RWPE1 (cell line): ENCODE measurements around the gene ORAI1.

Source experiments
- CTCF ChIA-PET: fragments of 350-600 bp; sonication (Branson Sonifier 250); formaldehyde crosslinking; extraction: SDS; loops from one replicate; lab custom pipeline; 2021; lab: Yijun Ruan, JAX
- POLR2A ChIA-PET: fragments of 400-600 bp; formaldehyde crosslinking; extraction: SDS; loops from one replicate; lab custom pipeline; 2020; ENCODE audit warnings: antibody characterized with exemption; ENCODE audit not compliant: low non-redundant PET; lab: Yijun Ruan, JAX
- DNase-seq: peaks from one replicate; pipeline ENCODE4 v3.0.0; 2012; ENCODE audit warnings: low spot score
- H3K27ac ChIP-seq: fragments of 450-650 bp; 2 replicates; pipeline ENCODE4 v1.5.1; 2017
- CTCF ChIP-seq: fragments of 450-650 bp; conservative IDR thresholded peaks from 2 replicates; pipeline ENCODE4 v1.5.1; 2017; ENCODE audit warnings: low read depth, mild to moderate bottlenecking

Gene ORAI1

GRCh38 chr12:121626087-121626852 lies at the start of gene ORAI1:
Gene ORAI1 (plus strand): TSS chr12:121626530.
- peak within 1 kb of the TSS; percentile 89 for H3K27ac ChIP-seq
- TF ChIP-seq CTCF = no peak
- ChIA-PET CTCF (interaction anchor here (0.7 to 3.3 kb wide), 4 partner anchors 10 to 168 kb away, joined by 3 to 23 read pairs (median 7); no protein-coding TSS in a partner anchor), POLR2A (interaction anchor here (0.5 kb wide), 1 partner anchor 52 kb away, joined by 3 read pairs; no protein-coding TSS in a partner anchor)
- peak; percentile 95 for DNase-seq

- peak overlapping the region; percentile 69 for H3K27ac ChIP-seq
- no peak for TF ChIP-seq CTCF
- DNase-seq = peak; percentile 55
- ChIA-PET POLR2A (no interaction called here), CTCF (interaction anchor here (0.5 to 2.1 kb wide), 3 partner anchors 10 to 72 kb away, joined by 3 to 12 read pairs (median 3); no protein-coding TSS in a partner anchor)
Measured at GRCh38 chr12:121576851-121577391, 49.4 kb upstream of the ORAI1 start.

GRCh38 chr12:121577443-121578180 lies 48.7 kb upstream of the ORAI1 start:
- POLR2A ChIA-PET = no interaction called here
- CTCF ChIA-PET = interaction anchor here (0.5 to 2.1 kb wide), 2 partner anchors 25 to 72 kb away, joined by 3 to 12 read pairs; no protein-coding TSS in a partner anchor
- no peak for DNase-seq
- peak overlapping the region; percentile 69 for H3K27ac ChIP-seq
- TF ChIP-seq CTCF = no peak

- ChIA-PET POLR2A (no interaction called here), CTCF (interaction anchor here (0.5 to 0.7 kb wide), 3 partner anchors 78 to 531 kb away, joined by 3 read pairs; no protein-coding TSS in a partner anchor)
- peak overlapping the region; percentile 69 for H3K27ac ChIP-seq
- TF ChIP-seq CTCF = no peak
- DNase-seq = no peak
Measured at GRCh38 chr12:121578230-121579189, 47.8 kb upstream of the ORAI1 start.

GRCh38 chr12:121579190-121579791 lies 47.0 kb upstream of the ORAI1 start:
- CTCF ChIA-PET = interaction anchor here (0.6 to 0.7 kb wide), 3 partner anchors 27 to 532 kb away, joined by 3 read pairs; no protein-coding TSS in a partner anchor
- H3K27ac ChIP-seq = peak overlapping the region; percentile 69
- TF ChIP-seq CTCF = no peak
- no peak for DNase-seq
- POLR2A ChIA-PET = no interaction called here
